Measurements from ENCODE around the gene ABCA1.

The ABCA1 gene

DNA sequence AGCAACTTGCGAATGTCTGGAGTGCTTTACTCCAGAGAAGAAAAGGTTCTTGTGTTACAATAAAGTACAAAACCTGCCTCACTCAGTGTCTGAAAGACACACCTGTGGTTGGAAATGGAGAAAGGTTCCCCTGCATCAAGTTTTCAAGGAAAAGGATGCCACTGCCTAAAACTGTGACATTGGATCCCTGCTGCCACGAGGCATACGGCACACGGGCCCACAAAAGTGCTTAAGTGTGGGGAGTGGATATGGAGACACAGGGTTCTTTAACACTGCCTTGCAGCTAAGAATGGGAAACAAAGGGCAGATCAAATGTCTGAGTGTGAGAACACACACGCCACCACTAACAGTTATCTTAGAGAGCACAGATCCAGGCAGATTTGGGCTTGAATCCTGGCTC, 89.0 kb downstream of the ABCA1 start:
- no peak for DNase-seq (ENCODE audit: low spot score)

DNA sequence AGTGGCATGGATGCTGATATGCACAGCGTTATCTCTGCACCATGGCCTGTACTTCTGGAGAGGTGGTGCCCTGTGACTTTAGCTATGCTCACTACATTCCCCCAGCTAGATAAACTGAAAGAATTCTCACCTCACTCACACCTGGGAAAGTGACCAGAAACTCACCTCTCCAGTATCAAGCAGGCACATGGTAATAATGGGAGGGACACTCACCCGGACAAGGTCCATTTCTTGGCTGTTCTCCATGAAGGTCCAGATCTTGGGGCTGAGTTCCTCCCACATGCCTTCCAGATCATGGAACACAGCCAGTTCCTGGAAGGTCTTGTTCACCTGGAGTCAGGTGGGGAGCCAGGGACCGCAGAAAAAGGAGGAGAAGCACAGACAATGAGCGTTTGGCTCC, 91.2 kb downstream of the ABCA1 start:
- no peak for DNase-seq (ENCODE audit: low spot score)

DNA sequence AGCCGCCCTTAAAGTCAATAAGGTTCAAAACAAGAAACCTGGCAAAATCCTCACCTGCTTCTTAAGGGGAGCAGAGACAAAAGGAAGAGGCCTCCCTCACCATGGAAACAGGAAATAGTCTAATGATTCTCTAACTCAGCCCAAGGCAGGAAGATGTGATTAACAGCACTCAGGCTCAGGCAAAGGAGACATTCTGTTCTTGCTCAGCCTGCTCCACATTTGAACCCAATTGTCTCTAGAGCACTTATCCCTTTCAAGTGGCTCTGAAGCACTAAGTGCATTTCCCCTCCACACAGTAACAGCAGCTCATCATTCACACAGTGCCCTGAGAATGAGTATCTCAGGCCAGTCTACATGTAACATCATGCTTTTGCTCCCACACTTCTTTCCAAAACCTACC, 91.7 kb downstream of the ABCA1 start:
- no peak for DNase-seq (ENCODE audit: low spot score)

DNA sequence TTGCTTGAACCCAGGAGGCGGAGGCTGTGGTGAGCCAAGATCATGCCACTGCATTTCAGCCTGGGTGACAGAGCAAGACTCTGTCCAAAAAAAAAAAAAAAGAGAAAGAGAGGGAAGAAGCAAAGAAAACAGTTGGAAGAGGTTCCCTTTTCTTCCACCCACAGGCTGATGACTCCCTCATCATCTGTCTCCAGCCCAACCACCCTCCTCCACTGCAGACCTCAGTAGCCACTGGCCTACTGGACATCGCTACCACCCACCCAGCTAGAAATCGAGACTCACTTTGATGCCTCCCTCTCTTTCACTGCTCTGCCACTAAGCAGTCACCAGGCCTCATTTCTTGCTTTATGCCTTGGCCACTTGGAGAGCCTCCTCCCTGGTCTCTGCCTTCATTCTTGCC, 92.8 kb downstream of the ABCA1 start:
- no peak for DNase-seq (ENCODE audit: low spot score)

DNA sequence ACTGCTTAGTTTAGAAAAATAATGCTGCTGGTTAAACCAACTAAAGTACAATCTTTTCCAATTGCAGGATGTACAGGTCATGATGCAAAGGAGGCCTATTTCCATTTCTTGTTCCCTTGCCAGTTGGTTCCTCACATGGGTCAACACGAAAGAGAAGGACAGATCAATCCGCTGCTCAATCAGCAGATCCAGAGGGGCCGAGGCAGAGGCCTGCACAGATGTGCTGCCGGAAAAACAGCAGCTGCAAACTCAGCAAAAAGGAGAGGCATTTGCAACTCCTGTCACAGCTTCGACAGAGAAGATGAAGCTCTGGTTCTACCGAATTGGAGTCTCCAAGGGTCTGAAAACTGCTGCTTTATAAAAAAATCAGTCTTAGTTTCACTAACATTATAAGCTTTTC, 94.3 kb downstream of the ABCA1 start:
- DNase-seq (ENCODE audit: low spot score): no peak

DNA sequence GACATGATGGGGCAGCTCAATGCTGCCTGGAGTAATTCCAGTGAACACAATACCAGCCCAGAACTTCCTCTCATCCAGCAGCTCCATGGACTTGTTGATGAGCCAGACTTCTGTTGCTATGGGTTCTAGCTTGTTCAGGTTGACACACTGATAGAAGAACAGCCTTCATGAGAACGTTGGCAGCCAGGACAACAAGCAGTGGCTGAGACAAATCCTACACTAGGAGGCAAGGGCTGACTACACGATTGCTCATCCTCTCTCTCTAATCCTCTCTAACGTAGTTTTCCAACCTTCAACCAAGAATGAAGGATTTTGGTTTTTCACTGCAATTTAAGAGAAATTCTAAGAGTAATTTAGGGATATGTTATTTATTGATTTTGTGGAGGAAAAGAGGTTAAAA, 96.3 kb downstream of the ABCA1 start:
- no peak for DNase-seq (ENCODE audit: low spot score)

DNA sequence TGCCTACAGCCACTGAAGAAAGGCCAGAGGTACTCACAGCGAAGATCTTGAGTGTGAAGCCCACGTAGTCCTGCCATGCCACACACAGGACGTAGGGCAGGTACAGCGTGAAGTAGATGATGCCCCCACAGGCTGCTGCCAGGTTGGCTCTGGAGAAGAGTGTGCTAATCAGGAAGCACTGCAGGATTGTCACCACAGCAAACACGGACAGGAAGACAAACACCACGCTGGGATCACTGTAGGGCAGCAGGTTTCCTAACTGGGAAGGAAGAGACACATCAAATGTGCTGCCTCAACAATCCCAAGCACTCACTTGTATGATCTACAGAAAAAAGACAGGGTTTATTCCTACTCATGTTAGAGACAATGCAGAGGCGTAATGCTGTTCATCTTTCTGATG, 101.0 kb downstream of the ABCA1 start:
- no peak for DNase-seq (ENCODE audit: low spot score)

DNA sequence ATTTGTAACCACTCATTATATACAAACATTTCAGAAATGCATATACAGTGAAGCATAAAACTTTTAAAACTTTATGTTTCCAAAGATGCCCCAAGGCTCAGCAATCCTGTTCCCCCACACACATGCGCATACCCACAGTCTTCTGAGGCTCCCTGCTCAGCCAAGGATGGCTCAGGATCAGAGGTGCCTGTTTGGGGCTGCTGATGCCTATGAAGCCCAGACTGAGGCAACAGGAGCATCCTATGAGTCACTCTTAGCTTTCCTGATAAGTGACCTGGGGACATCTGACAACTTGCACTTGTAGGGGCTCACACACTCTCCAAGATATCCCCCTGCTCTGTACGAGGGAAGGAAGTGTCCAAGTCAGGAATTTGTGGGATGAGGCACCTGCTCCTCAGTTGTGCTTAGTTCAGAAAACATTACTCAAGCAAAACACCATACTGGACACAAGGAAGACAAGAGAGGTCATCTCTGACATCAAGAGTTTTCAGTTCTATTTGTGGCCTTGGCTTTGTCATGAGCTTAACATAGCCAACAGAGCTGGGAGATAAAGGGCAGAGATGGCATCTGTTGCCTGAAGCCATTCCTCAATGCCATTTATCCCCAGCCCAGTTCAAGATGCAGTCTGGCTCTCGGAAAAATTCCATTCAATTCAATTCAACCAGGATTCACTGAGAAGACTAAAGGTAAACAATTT, 101.7 kb downstream of the ABCA1 start:
- no peak for DNase-seq (ENCODE audit: low spot score)

DNA sequence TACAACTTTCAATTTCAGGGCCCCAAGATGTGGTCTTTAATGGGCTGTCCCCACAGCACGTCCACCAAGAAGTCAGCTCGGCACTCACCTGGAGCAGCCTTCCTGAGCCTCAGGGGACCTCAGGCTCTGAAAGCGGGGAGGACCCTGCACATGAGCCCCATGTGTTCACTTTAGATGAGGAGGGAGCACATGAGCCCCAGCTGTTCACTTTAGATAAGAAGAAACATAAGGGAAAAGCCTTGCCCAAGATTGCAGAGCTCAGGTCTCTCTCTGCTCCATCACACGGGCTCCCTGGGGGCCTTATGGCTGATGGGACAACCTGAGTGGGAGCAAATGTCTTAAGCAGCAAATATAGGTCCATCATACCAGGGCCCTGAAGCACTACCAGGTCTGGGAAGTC, 107.6 kb downstream of the ABCA1 start:
- no peak for DNase-seq (ENCODE audit: low spot score)

DNA sequence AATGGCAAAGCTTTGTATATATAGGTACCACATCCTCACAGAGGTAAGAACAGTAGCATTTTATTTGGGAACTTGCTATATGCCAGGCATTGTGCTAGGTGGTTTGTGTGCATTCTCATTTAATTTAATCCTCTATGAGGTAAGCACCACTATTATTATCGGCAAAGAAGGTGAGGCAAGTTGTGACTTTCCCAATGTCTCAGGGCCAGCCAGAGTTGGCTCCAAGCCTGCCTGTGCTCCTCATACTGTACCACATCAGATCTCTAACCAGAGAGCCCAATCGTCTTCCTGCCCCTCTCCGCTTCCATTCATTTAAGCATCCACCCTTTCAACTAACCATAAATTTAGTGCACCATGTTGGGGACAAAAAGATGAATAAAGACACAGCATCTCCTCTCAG, 108.9 kb downstream of the ABCA1 start:
- no peak for DNase-seq (ENCODE audit: low spot score)

DNA sequence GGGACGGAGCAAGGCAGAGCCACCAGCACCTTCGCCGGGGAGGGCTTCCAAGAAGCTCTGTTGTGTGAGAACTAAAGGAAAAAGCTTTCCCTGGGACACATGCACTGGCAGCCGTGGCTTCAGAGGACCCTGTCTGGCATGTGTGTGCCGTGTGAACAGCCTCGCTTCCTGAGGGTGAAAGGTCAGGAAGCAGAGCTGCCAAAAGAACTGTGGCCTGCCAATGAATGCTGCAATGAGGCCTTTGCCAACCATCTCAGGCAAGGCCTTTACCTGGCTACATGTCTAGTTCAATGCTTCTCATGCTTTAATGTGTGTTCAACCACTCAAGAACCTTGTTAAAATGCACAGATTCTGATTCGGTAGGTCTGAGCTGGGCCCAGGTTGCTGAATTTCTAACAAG, 110.5 kb downstream of the ABCA1 start:
- DNase-seq (ENCODE audit: low spot score): no peak

DNA sequence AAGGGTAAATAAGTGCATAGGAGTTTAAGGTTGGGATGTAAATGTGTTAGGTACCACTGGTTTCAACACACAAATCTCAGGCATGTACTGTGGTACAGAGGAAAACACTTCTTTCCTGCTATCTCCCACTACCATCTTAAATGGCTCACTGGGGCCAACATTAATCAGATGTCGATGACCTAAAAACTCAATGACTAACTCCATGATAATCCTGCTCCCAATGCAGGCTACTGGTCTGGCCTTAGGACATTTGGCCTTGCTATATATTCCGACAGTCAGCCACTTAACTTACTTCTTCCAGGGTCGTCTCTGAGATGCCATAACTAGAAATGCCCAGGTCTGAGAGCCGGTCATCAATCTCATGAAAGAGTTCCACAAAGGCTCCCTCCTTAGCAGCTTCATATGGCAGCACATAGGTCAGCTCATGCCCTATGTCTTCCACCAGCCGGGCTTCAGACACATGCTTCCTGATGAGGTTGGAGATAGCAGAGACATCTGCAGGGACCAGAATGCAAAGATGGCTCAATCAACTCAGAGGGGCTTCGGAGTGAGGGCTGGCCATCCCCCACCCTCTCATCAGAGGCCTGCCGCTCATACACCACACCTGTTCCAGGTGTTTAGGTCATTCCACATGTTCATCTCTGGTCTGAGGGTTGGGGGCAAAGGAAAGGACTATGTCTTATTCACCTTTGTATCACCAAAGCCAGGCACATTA, 111.9 kb downstream of the ABCA1 start:
- no peak for DNase-seq (ENCODE audit: low spot score)

DNA sequence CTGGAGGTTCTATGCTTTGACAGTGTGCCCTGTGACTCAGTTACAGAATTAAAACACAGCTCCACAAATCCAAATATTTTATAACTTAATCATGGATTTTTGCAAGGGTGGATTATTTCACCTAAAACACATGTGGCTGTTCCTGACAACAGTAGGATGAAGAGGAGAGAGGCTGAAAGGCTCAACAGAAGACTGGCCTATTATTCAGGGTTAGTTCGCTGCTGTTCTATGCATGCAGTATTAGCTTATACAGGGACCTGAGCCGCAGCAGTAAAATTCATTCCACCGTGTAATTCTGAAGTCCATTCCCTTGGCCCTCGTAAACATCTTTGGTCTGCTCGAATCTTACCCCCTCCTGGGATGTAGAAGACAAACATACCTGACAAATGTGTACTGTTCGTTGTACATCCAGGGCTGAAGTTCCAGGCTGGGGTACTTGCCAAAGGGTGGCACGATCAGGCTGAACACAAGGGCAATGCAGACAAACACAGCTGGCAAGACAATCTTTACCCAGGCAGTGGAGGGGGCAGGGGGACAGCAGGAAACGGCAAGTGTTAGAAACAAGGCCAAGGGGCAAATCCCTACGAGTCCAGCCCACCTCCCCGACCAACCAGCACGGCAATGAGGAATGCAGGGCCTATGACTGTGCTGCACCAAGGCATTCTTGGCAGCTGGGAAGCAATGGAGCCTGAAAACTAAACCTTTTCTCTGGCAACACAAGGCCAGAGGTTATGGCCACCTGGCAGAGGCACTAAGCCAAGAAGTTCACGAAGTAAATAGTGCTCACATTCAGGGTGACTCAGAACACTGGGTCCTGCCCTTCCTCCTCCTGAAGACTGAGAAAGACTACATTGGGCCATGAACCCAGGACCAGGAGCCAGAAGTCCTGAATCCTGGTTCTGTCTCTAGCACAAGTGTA, 117.3 kb downstream of the ABCA1 start:
- no peak for DNase-seq (ENCODE audit: low spot score)

DNA sequence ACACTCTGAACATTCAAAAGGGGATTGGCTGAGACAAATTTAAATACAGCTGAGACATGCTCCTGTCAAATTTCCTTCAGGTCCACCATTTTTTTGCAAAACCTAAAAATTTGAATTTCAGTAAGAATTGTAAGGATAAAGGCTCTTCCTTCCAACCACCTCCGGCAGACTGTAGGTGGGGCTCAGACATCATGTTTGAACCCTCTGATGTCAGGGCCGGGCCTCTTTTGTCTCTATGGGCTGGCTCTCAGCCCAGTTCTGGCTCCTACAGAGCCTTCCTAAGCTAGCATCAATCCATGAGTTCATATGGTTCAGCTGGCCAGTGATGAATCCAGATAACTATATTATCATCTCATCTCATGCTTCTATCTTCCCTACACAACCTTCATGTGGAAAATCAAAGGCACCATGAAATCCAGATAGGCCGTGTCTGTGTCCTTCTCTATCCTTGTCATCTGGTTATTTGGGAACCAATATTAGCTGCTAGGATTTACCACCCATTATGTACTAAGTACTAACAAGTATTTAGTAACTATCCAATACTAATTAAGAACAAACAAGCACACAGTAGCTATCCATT, 119.8 kb downstream of the ABCA1 start:
- DNase-seq (ENCODE audit: low spot score): no peak

DNA sequence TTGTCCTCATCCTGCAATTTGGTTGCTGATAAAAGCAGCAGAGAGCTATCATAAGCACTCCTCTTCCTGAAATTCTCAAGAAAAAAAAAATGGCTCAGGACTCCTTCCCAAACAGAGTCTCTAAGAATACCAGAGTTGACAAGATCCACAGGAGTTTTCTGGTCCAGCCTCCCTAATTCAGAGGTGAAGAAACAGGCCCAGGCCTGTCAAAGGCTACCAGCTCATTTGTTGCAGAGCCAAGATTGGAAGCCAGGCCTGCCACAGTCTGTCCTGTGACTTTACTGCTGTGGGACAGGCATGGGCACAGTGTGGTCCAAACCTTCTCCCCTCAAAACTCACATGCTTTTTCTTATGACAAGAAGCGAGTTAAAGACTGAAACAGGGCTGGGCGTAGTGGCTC, 122.5 kb downstream of the ABCA1 start:
- no peak for DNase-seq (ENCODE audit: low spot score)

DNA sequence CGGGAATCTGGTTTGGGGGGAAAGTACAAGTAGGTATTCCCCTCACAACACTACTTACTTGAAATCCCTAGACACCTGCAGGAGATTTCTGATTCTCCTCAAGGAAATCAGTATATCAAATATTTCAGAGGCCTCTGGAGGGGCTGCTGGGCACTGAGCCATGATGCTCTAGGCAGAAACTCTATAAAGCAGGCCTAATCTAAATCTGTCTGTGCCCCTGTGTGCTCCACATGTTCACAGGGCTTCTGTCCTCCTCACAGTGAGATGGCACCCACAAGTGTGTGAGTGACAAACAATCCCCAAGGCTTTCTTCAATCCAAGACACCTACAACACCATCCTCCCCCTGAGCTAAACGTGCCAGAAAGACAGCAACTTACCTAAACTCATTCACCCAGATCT, 125.0 kb downstream of the ABCA1 start:
- DNase-seq (ENCODE audit: low spot score): no peak

DNA sequence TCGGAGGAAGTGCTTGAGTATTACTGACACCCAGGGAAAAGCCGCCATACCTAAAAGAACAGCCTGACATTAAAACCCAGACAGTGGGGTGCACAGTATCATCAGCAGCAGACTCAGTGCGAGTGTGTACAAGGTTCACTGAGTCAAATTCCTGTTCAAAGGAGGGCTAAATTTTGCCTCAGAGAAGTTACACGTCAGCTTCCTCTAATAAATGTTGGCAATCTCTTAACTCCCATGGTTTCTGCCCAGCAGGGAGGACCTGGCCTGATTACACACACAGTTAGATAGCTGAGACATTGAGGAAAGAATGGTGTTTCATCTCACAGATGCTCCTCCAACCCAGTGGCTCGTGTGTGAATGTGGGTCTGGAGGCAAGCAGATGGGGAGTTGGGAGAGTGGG, 125.8 kb downstream of the ABCA1 start:
- DNase-seq (ENCODE audit: low spot score): no peak

DNA sequence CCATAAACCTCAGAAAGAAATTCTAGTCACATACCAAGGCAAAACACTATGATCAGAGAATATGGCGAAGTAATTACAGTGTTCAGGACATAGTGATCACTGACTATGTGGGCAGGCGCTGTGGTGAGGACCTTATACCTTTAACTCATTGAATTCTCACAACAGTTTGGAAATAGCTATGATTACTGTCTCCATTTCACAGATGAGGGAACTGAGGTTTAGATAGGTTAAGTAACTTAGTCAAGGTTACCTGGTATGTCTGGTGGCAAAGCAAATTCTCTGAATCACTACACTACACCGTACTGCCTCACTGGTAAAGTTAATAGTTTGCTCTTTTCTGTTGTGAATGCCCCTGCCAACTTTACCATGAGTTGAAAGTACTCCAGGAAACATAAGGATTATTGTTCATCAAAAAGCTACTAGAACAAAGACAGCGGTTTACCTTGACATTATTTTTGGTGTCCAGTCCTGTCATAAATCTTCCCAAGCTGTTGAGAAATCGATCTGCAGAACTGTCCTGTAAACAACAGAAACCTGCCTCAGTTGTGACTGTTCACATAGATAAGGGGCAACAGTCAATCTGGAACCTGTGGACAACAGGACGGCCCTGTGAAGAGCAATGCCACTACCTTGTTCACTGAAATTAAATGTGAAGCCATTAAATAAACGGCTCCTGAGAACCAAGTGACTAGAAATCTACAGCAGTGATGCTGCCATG, 127.7 kb downstream of the ABCA1 start:
- DNase-seq (ENCODE audit: low spot score): no peak

DNA sequence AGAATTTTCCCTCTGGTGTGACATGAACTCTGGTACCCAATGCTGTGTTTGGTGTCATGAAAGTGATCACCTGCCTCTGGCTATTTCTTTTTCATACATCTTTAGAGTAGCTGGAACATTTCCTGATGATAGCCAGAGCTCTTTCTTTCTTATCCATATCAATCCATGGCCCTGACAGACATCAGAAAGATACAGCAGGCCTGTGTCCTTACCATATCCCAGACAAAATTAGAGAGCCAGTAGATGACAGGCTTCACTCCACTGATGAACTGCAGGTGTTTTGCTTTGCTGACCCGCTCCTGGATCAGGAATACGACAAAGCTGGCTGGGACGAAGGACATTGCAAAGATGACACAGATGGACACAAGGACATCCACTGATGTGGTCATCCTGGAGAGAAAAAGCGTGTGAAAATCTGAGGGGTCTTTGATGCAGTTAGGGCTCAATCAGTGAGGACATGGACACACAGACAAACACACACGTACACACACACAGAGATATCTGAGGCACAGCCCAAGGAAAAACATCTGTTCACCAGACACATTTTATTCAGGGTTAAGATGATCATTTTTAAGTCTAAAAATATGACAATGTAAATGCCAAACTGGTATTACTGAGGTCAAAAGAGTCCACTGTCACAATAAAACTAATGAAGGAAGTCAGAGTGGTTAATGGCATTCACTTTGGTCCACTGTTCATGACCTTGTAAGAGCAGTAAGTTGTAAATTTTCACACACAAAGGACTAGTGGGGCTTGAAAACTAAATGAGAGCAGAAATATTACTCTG, 129.6 kb downstream of the ABCA1 start:
- DNase-seq (ENCODE audit: low spot score): no peak

DNA sequence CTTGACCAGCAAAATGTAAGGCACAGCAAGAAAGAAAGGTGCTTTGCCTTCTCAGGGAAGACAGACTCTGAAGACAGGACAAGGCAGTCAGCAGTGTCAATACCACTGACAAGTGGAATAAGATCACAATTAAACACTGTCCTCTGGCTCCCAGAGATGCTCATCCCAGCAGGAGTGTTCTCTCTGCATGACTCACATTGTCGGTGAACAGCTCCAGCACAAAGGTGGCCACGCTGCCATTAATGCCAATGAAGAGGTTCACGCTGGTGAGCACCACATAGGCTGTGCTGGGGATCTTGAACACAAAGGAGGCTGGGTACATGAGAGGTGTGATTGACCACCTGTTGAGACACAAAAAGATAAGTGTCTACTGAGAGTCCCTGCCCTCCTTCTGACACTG, 132.1 kb downstream of the ABCA1 start:
- no peak for DNase-seq (ENCODE audit: low spot score)

DNA sequence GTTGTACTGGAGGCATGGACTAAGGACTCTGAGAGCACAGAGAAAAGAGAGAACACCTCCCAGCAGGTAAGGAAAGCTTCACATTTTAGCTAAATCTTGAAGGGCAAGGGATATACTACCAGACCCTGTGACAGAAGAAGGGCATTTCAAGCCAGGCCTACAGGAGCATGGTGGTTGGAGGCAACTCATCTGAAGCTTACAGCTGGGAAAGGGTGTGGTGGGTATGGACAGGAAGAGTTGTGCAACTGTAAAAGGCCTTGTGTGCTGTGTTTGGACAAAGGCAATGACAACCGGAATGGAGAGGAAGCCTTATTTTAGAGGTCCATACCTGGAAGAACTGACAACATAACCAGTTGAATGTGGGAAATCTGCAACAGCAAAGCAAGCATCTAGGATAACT, 132.9 kb downstream of the ABCA1 start:
- no peak for DNase-seq (ENCODE audit: low spot score)
